Ascending aorta (tissue), 2 donors: ENCODE data around the gene GPC6. TPM values are rescaled to one million over a fixed set of nuclear protein-coding genes. Genes with fewer than 3 reads are reported as not detected.

ENCODE experiments used
- DNase-seq, 2 donors: peaks; one replicate each; pipeline ENCODE4 v3.0.0-alpha.2; 2019; ENCODE audit warnings: low spot score in 2 of 2
- H3K27ac ChIP-seq, 2 donors: fragments of 200-600 bp; sonication (generic); one replicate each; pipeline ENCODE4 v1.5.1; 2016 to 2017; ENCODE audit warnings: mild to moderate bottlenecking in 1 of 2
- H3K27me3 ChIP-seq: fragments of 200-600 bp; sonication (generic); one replicate; pipeline ENCODE4 v1.5.1; 2017
- H3K36me3 ChIP-seq, 2 donors: fragments of 200-600 bp; sonication (generic); one replicate each; pipeline ENCODE4 v1.5.1; 2016
- H3K4me1 ChIP-seq, 2 donors: fragments of 200-600 bp; sonication (generic); one replicate each; pipeline ENCODE4 v1.5.1; 2016 to 2017; ENCODE audit warnings: mild to moderate bottlenecking in 1 of 2
- H3K4me3 ChIP-seq, 2 donors: fragments of 200-600 bp; sonication (generic); one replicate each; pipeline ENCODE4 v1.5.1; 2016 to 2017; ENCODE audit warnings: mild to moderate bottlenecking in 1 of 2
- H3K9me3 ChIP-seq, 2 donors: fragments of 200-600 bp; sonication (generic); one replicate each; pipeline ENCODE4 v1.5.1; 2016
- intact Hi-C: fragments of 100-400 bp; cut with DNase I; formaldehyde crosslinking; loops from one replicate; pipeline ENCODE4 v1.15.1; 2023
- total RNA-seq: library from RNA; depleted of rRNA; stranded (reverse); fragments of >200 nt; gene quantifications from one replicate; pipeline ENCODE4 v1.1.0, GENCODE V29; 2016
- TF ChIP-seq, protein P1 (sequence below), 3 experiments: fragments of 200-600 bp in 2 of 3; fragments of 450-650 bp in 1 of 3; sonication (generic) in 2 of 3; IDR thresholded peaks; one replicate each; pipeline ENCODE4 v1.5.1; 2016 to 2019; ENCODE audit warnings: antibody characterized with exemption in 3 of 3, mild to moderate bottlenecking in 1 of 3, moderate library complexity in 1 of 3

GPC6 gene
- total RNA-seq, 1 donor from 2014 or later = 23.2 TPM

DNA sequence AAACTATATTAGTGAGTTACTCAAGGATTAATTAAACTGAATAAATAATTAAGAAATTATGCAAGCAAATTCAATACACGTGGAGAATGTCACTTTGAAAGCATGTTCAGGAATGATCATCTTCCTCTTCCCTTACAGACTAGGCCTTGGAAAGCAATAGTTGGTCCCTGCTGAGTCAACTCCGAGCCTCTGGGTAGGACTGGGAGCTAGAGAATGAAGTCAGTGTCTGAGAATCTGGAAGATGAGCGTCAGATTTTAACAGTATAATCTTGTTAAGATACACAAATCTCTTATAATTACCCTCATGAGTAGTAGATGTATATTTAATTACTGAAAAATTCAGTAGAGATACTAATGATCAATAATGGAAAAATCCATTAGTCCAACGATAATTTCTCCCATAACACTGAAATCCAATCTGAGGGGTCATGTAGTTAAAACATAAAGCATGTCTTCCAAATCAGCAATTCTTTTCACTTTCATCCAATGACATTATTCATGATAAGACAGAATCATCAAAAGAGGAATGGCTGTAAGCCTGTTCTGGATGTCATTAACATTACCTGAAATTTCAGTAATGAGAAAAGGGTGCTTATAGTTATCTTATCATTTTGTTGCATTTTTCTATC lies 829.9 kb downstream of the GPC6 start:
- Histone ChIP-seq H3K4me1 (no peaks in the 10 kb centered on the region), H3K36me3 (no peaks in the 10 kb centered on the region), H3K9me3 (no peaks in the 10 kb centered on the region), H3K27me3 (no peaks in the 10 kb centered on the region), H3K4me3 (no peak overlapping the region), H3K27ac (no peak overlapping the region)
- DNase-seq = no peak
- TF ChIP-seq, protein P1, sequence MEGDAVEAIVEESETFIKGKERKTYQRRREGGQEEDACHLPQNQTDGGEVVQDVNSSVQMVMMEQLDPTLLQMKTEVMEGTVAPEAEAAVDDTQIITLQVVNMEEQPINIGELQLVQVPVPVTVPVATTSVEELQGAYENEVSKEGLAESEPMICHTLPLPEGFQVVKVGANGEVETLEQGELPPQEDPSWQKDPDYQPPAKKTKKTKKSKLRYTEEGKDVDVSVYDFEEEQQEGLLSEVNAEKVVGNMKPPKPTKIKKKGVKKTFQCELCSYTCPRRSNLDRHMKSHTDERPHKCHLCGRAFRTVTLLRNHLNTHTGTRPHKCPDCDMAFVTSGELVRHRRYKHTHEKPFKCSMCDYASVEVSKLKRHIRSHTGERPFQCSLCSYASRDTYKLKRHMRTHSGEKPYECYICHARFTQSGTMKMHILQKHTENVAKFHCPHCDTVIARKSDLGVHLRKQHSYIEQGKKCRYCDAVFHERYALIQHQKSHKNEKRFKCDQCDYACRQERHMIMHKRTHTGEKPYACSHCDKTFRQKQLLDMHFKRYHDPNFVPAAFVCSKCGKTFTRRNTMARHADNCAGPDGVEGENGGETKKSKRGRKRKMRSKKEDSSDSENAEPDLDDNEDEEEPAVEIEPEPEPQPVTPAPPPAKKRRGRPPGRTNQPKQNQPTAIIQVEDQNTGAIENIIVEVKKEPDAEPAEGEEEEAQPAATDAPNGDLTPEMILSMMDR (IDR thresholded peaks at IDR 0.05) = no peak
- intact Hi-C loops = no loop called here

DNA sequence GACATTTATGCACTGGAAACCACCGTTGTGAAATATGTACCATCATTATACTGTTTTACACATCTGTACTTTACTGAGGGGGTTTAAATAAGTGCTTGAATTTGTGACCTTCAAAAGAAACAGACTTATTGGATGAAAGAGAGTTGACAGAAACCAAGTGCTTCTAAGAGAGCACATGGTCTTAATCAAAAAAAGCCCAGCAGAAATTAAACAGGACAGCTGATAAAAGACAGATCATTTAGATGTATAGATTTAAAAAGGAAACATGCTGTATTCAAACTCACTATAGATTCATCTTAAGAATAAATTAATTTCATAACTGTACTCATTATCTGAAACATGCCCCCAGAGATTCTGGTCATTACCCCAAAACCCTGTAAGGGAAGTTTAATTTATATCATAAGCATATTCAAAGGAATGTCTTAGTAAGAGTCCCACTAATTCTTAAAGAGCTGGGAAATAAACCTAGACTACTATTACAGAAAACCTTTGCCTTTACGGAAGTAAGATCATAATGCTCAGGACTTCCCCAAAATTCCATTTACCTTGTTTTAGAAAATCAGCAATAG lies 831.1 kb downstream of the GPC6 start:
- Histone ChIP-seq H3K4me1 (no peaks in the 10 kb centered on the region), H3K27ac (no peak overlapping the region), H3K36me3 (no peaks in the 10 kb centered on the region), H3K27me3 (no peaks in the 10 kb centered on the region), H3K4me3 (no peak overlapping the region), H3K9me3 (no peaks in the 10 kb centered on the region)
- TF ChIP-seq, protein P1 (IDR thresholded peaks at IDR 0.05) = no peak
- no peak for DNase-seq
- intact Hi-C loops = no loop called here

DNA sequence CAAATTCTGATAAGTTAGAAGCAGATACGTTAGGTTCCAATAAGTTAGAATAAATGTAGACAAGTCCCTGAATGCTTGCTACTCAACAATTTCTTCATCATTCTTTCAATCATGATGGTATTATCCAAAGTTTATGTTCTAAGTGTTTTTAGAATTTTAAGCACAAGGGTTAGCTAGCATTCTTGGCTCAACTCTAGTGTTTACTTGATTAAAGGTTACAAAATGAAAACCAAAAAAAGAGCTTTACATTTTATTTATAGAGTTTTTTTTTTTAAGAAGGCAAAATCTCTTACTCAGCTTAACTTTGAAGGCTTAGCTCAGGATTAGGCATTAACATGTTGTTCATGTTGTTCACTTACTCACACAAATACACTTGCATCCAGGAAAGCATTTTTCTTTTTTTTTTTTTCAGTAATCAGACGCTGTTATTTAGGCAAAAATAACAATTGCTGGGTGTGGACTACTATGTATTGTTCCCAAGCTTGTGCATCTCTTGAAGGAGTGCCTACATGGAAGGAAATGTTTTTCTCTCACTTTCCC lies 832.3 kb downstream of the GPC6 start:
- H3K4me1 ChIP-seq = no peaks in the 10 kb centered on the region
- TF ChIP-seq, protein P1 (IDR thresholded peaks at IDR 0.05) = no peak
- DNase-seq = no peak
- H3K4me3 ChIP-seq = no peak overlapping the region
- no peak overlapping the region for H3K27ac ChIP-seq
- no peaks in the 10 kb centered on the region for H3K9me3 ChIP-seq
- no peaks in the 10 kb centered on the region for H3K36me3 ChIP-seq
- no peaks in the 10 kb centered on the region for H3K27me3 ChIP-seq
- intact Hi-C loops = no loop called here

DNA sequence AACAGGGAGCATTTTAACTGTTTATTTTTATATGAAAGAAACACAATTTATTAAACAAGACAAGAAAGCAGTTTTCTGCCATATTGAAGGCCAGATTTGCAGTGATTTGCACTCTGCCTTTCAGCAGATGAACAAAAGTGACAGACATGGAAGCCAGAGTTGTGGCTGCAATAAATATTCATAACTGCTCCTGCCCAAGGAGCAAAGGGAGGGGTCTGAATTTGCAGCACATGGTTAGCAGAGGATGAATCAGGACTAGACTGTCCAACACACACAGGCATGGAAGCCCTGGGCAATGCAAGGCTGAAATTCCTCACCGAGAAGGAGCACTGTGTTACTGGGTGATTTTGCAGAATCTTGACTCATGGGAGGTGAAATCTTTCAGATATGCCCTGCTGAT lies 834.7 kb downstream of the GPC6 start:
- H3K9me3 ChIP-seq = no peaks in the 10 kb centered on the region
- DNase-seq = no peak
- intact Hi-C loops = no loop called here

DNA sequence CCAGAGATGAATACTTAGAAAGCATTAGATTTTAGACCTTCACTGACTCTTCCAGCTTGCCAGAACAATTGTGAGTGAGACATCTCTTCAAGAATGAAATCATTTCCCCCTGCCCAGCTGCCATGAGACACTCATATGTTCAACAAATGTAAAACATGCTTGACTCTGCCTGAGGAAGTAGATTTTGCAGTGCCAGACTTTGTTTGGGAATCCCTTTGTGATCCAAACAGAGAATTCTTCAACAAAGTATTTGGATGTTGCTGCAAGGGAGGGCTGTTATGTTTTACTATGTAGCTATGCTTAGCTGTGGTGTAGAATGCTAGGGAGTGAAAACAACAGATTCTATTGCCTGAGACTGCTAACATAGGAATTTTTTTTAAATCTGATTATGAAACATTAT lies 836.5 kb downstream of the GPC6 start:
- Histone ChIP-seq H3K27ac (no peak overlapping the region), H3K4me1 (no peaks in the 10 kb centered on the region), H3K27me3 (no peaks in the 10 kb centered on the region), H3K4me3 (no peak overlapping the region), H3K9me3 (no peaks in the 10 kb centered on the region), H3K36me3 (no peaks in the 10 kb centered on the region)
- intact Hi-C loops = no loop called here
- TF ChIP-seq, protein P1 (IDR thresholded peaks at IDR 0.05) = no peak
- DNase-seq = no peak

More for the DNA sequence above, 834.7 kb downstream of the GPC6 start:
- Histone ChIP-seq H3K27ac (no peak overlapping the region), H3K36me3 (no peaks in the 10 kb centered on the region), H3K4me3 (no peak overlapping the region), H3K27me3 (no peaks in the 10 kb centered on the region), H3K4me1 (no peaks in the 10 kb centered on the region)
- TF ChIP-seq, protein P1 (IDR thresholded peaks at IDR 0.05) = no peak
